Stimulated activated CD4-positive, alpha-beta T cell treated with anti-CD3 and anti-CD28 coated beads, Interleukin-1b, Interleukin-23, amount 100 ng/mL, for 4 hours (primary cell): Measurements from ENCODE around the gene ATP6AP1.
"Not testable (repeated sequence)": the region's sequence is repeated elsewhere in the genome, so short reads cannot be mapped to it uniquely, and the experiment has no call there.

Experiments
- DNase-seq, 2 donors: peaks; one replicate each; pipeline ENCODE4 v3.0.0-alpha.2; 2020; ENCODE audit warnings: low read depth in 2 of 2

The ATP6AP1 gene

GRCh38 chrX:154428176-154429171, at the start of gene ATP6AP1:
TSS of gene ATP6AP1 (plus strand) at chrX:154428677. CDS start at chrX:154428693, 16 bp downstream.
- peak; percentile 72 to 78 for DNase-seq

GRCh38 chrX:154378799-154379568, 49.5 kb upstream of the ATP6AP1 start, which contains the start of gene EMD:
TSS of gene EMD (plus strand) at chrX:154379295. CDS start at chrX:154379485, 190 bp downstream.
- DNase-seq: peak; percentile 87 to 93

- no peak for DNase-seq
Observed at GRCh38 chrX:154379569-154379951, 48.9 kb upstream of the ATP6AP1 start.

DNA sequence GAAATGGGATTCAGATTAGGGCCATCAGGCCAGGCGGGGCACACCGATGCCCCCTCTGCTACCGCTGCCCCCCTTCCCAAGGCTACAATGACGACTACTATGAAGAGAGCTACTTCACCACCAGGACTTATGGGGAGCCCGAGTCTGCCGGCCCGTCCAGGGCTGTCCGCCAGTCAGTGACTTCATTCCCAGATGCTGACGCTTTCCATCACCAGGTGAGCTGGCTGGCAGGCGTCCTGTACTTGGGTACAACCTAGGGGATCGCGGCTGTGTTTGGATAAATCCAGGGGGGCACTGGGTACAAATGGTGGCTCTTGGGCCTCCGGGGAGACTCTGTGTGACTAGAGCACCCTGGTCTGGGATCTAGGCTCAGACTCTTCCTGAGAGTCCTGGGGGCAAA, 48.3 kb upstream of the ATP6AP1 start:
- DNase-seq: no peak

GRCh38 chrX:154380787-154381186, 47.7 kb upstream of the ATP6AP1 start:
- no peak for DNase-seq

DNA sequence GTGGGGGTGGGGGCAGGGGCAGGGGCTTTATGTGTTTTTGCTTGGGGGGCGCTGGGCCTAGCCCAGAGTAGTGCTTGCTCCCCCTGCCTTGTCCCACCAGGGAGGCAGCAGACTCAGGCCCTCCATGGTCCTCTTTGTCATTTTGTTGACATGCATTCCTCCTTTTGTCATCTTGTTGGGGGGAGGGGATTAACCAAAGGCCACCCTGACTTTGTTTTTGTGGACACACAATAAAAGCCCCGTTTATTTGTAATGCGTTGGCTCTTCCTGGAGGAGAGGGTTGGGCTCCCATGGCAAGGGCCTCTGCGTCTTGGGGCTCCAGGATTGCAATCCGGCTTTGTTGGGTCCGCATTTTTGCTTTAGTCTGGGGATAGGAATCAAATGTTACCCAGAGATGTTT, 47.2 kb upstream of the ATP6AP1 start:
- no peak for DNase-seq

DNA sequence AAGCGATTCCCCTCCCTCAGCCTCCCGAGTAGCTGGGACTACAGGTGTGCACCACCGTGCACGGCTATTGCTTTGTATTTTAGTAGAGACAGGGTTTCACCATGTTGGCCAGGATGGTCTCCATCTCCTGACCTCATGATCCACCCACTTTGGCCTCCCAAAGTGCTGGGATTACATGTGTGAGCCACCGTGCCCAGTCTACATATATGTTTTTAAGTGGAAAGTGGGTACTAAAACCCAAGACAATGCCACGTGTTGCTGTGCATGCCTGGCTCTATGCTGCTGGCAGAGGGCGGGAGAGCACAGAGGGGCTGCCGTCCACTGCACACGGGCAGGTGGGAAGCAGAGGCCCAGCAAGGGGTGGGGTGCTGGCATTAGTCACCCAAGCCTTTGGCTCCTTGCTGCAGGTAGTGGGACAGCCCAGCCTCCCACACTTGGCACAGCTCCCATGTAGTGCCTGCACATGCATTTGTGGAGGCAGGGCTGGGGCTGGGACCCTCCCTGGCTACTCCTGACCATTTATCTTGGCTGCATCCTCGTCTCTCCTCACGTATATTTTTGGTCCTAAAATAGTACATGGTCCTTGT, 45.9 kb upstream of the ATP6AP1 start:
- DNase-seq: no peak

DNA sequence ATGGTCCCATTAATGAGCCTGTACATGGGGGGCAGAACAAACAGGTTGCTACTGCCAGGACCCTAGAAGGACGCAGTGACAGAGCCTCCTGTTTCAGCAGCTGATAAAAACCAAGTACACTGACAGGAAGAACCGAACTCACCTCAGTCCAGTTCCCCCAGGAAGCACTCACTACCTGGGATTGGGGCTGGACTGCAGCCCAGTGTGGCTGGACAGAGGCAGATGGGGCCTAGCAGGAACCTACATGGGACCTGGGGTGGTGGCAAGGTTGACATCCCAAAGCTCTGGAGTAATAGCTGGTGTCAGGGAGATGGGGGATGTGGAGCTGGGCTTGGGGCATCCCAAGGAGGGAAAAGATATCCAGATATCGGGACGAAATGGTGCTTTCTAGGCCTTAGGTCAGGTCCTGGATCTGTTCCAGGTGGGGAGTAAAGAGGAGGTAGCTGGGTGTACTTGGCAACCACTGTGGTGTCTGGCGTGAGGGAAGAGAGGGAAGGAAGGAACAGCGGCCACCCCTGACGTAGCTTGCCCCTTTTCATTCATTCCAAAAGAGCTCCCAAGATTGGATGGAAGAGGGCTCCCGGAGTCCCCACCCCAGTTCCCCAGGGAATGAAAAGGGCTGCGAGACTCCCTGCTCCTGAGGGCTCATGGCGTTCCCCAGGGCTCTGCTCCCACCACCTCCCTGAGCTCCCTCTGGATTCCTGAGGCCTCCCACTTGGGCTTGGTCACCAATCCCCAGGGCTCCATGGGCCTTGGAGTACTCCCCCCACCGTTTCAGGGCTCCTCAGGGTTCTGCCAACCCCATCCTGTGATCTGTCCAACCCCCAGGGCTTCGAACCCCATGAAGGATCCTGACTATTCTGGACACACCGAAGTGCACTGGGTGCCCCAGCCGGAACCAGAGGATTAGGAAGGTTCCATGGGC, 44.9 kb upstream of the ATP6AP1 start:
- no peak for DNase-seq

- no peak for DNase-seq
Observed at GRCh38 chrX:154384284-154384892, 44.1 kb upstream of the ATP6AP1 start.

GRCh38 chrX:154388094-154388493, 40.4 kb upstream of the ATP6AP1 start:
- DNase-seq: not testable (repeated sequence)

DNA sequence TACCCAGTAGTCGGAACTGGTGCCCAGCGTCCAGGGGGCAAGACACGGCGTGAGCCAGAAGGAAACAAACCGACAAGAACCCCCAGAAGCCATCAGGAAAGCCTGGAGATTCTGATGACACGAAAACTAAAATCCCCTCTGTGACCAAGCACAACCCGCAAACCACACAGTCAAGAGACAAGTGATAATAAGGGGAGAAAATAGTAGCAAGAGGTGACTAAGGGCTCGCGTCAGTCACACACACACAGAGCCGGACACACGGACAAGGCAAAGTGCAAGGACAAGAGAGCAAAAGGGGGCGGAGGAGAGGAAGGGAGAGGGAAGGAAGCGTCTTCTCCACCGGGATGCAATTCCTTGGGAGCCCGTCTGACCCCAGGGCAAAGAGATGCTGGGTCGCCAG, 39.8 kb upstream of the ATP6AP1 start:
- not testable (repeated sequence) for DNase-seq

DNA sequence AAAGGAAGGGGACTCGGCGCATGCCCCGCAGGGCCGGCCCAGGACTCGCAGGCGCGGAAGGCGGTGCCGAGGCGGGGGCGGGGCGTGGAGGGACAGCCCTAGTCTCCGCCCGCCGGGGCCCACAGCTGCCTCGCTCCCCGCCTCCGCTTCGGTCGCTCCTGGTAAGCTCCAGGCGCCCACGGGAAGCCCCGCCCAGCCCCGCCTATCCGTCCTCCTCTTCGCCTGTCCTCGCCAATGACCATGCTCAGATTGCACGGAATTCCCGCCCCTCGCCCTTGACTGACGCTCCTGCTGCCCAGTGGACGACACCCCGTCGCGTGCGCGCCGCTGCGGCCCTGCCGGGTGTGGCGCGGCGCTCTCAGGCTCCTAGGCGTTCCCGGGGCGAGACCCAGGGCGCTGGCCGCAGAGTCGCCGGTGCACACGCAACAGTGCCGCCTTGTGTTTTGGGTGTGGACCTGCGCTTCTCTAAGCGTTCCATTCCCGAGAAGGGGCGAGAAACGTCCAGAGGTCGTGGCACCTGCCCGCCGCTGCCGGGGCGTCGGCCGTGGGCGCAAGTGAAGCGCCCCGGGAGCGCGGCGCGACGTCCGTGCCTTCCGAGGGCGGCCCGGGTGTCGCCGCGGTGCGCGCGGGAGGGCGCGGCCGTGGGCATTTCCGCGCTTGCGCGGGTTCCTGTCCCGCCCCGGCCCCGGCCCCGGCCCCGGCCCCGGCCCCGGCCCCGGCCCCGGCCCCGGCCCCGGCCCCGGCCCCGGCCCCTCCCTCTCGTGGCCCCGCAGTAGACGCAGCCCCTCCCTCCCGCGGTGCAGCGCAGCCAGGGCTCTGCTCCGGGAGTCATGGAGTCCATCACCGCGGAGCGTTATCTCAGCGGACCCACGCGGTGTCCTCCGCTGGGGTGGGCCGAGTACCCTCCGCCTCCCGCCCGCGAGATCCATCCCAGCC, 38.4 kb upstream of the ATP6AP1 start:
- not testable (repeated sequence) for DNase-seq

DNA sequence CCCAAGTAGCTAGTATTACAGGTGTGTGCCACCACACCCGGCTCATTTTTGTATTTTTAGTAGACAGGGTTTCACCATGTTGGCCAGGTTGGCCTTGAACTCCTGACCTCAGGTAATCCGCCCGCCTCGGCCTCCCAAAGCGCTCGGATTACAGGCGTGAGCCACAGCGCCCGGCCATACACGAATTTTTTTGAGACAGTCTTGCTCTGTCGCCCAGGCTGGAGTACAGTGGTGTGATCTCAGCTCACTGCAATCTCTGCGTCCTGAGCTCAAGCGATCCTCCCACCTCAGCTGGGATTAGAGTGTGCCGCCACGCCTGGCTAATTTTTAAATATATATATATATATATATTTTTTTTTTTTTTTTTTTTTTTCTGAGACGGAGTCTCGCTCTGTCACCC, 32.1 kb upstream of the ATP6AP1 start:
- DNase-seq: not testable (repeated sequence)

- peak in 1 of 2 donors; percentile 64 for DNase-seq
Observed at GRCh38 chrX:154396973-154397887, 31.2 kb upstream of the ATP6AP1 start.

DNA sequence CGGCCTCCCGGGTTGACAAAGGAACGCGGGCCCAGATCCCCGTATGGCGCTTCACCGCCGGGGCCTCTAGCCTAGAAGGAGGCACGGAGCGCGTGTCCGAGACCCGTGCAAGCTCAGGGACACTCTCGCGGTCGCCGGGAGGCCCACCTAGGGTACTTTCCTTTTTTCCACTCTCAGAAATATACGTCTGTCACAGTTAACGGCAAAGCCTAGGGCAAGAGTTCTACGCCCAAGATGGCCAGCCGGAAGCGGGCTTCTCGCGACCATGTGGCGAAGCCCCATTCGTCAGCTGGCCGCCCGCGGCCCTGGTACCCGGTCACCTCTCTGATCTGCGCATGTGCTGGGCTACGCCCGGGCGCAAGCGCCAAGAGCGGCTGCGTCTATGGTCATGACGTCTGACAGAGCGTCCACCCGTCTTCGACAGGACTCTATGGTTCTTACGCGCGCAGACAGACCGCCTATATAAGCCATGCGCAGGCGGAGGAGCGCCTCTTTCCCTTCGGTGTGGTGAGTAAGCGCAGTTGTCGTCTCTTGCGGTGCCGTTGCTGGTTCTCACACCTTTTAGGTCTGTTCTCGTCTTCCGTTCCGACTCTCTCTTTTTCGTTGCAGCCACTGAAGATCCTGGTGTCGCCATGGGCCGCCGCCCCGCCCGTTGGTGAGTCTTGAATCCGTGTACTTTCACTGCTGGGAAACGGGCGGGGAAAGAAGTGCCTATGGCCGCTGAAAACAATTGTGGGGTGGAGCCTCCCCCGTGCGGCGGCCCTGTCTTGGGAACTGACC, 30.4 kb upstream of the ATP6AP1 start, which contains the start of gene RPL10:
RPL10 (plus strand) TSS at position 490 of the 780 bp plus-strand sequence; CDS start at position 633, 143 bp downstream.
- peak; percentile 74 to 77 for DNase-seq

DNA sequence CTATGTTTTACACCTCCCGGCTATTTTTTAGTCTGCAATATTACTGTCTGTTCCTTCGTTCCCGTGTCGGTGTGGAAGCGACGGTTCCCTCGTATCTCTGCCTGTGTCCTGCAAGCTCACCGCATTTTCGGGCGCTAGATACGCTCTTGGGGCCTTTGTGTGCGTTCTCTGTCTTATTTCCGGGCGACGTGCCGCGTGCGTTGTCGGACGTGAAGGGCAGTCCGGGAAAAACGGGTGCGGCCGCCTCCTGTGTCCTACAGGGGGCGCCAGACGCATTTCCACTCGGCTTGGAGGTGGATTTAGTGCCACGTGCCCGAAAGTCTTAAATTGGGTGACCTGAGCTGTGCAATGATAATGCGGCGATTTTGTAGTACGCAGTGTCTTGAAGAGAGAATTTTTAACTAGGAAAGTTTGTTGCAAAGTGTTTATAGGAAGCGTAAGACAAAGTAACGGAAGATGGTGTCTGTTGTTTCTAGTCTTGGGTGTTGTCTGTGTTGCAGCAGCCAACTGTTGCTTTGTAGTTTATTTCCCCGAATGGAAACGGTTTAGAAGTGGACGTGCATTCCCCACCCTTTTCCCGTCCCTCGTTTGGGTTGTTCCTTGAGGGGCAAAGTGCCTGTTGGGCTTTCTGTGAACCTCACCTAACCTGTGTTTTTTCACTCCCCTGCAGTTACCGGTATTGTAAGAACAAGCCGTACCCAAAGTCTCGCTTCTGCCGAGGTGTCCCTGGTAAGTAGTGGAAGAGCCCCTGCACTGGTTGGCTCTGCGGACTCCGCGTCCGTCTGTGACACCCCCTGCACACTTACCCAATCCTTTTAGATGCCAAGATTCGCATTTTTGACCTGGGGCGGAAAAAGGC, 29.6 kb upstream of the ATP6AP1 start:
- peak; percentile 68 to 72 for DNase-seq
